ENCODE data around the gene CHN2. TPM values are rescaled to one million over a fixed set of nuclear protein-coding genes. Genes with fewer than 3 reads are reported as not detected.

The CHN2 gene
- polyA plus RNA-seq, 1 donor from 2014 or later = 136 TPM

DNA sequence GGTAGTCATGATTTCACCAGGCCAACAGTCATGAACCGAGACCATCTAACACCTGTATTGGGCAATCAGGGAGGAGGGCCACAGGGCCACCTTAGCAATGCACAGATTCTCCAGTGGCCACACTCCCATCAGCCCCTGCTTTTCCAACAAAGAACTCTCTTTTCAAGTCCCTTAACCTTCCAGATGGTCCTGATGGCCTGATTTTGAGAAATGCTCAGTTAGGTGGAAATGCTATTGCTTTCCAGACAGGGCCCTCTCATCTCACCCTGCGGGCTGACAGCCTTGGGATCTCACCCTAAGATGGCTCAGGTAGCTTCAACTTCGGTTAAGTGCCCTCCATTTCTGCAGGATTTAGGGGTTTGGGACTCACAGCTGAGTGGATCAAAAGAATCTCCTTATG lies 237.1 kb downstream of the CHN2 start:
- no peaks in the 10 kb centered on the region for H3K27me3 ChIP-seq (ENCODE audit: insufficient read depth, low read depth, low read length)
- no peaks in the 10 kb centered on the region for H3K36me3 ChIP-seq (ENCODE audit: insufficient read depth, low read length)
- no peaks in the 10 kb centered on the region for H3K9me2 ChIP-seq (ENCODE audit: insufficient read depth, low read length)
- no peaks in the 10 kb centered on the region for H3K9me3 ChIP-seq (ENCODE audit: low read length)
- H3K9ac ChIP-seq (ENCODE audit: low read length) = no peak overlapping the region
- H4K20me1 ChIP-seq (ENCODE audit: insufficient read depth) = no peaks in the 10 kb centered on the region
- H3F3A ChIP-seq (ENCODE audit: insufficient read depth, low read length, poor library complexity, severe bottlenecking) = no peaks in the 10 kb centered on the region
- no peak overlapping the region for H3K4me2 ChIP-seq (ENCODE audit: low read length)
- no peaks in the 10 kb centered on the region for H3K79me2 ChIP-seq (replicated peaks; ENCODE audit: insufficient read depth, low read length)
- H2AFZ ChIP-seq (ENCODE audit: low read depth, low read length) = no peak overlapping the region
- no peak overlapping the region for H3K27ac ChIP-seq (ENCODE audit: low read length)
- no peak overlapping the region for H3K4me3 ChIP-seq (ENCODE audit: low read length)
- no peak for TF ChIP-seq SMC3 (conservative IDR thresholded peaks at IDR 0.05; ENCODE audit: poor library complexity)
- TF ChIP-seq EZH2 (IDR thresholded peaks at IDR 0.05; ENCODE audit: borderline replicate concordance, insufficient read depth, low read length, poor library complexity, severe bottlenecking) = no peak
- TF ChIP-seq, protein P1, sequence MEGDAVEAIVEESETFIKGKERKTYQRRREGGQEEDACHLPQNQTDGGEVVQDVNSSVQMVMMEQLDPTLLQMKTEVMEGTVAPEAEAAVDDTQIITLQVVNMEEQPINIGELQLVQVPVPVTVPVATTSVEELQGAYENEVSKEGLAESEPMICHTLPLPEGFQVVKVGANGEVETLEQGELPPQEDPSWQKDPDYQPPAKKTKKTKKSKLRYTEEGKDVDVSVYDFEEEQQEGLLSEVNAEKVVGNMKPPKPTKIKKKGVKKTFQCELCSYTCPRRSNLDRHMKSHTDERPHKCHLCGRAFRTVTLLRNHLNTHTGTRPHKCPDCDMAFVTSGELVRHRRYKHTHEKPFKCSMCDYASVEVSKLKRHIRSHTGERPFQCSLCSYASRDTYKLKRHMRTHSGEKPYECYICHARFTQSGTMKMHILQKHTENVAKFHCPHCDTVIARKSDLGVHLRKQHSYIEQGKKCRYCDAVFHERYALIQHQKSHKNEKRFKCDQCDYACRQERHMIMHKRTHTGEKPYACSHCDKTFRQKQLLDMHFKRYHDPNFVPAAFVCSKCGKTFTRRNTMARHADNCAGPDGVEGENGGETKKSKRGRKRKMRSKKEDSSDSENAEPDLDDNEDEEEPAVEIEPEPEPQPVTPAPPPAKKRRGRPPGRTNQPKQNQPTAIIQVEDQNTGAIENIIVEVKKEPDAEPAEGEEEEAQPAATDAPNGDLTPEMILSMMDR (IDR thresholded peaks at IDR 0.05; ENCODE audit: poor library complexity, severe bottlenecking) = no peak
- TF ChIP-seq EP300 (conservative IDR thresholded peaks at IDR 0.05; ENCODE audit: poor library complexity, severe bottlenecking) = no peak
- no peak for TF ChIP-seq POLR2AphosphoS5 (IDR thresholded peaks at IDR 0.05)
- no peak for TF ChIP-seq REST (IDR thresholded peaks at IDR 0.05; ENCODE audit: borderline replicate concordance)

DNA sequence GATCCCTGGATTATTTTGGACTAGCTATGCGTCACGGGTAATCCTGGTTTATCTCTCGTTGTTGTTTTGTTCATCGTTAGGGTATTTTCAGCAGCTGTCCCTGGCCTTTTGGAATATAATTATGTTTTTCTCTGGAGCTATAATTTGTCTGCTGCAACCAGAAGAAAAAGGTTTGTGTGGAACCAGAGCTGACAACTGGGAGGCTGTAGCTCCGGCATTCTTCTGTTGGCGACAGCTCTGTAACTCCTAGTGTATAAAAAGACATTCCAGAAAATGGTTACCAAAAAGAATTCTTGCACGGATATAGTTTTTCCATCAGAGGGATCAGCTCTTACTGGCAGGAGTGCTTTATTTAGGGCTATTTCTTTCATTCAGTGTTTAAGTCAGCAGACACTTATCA lies 238.1 kb downstream of the CHN2 start:
- Histone ChIP-seq H3K9me2 (ENCODE audit: insufficient read depth, low read length) (no peaks in the 10 kb centered on the region), H3K27me3 (ENCODE audit: insufficient read depth, low read depth, low read length) (no peaks in the 10 kb centered on the region), H4K20me1 (ENCODE audit: insufficient read depth) (no peaks in the 10 kb centered on the region), H3K79me2 (replicated peaks; ENCODE audit: insufficient read depth, low read length) (no peaks in the 10 kb centered on the region), H2AFZ (ENCODE audit: low read depth, low read length) (no peak overlapping the region), H3K36me3 (ENCODE audit: insufficient read depth, low read length) (no peaks in the 10 kb centered on the region), H3K4me2 (ENCODE audit: low read length) (no peak overlapping the region), H3K9ac (ENCODE audit: low read length) (no peak overlapping the region), H3K27ac (ENCODE audit: low read length) (no peak overlapping the region), H3F3A (ENCODE audit: insufficient read depth, low read length, poor library complexity, severe bottlenecking) (no peaks in the 10 kb centered on the region), H3K4me3 (ENCODE audit: low read length) (no peak overlapping the region), H3K9me3 (ENCODE audit: low read length) (no peaks in the 10 kb centered on the region)
- no peak for TF ChIP-seq RAD21 (conservative IDR thresholded peaks at IDR 0.05)
- TF ChIP-seq REST (IDR thresholded peaks at IDR 0.05; ENCODE audit: borderline replicate concordance) = no peak
- no peak for TF ChIP-seq SMC3 (conservative IDR thresholded peaks at IDR 0.05; ENCODE audit: poor library complexity)
- no peak for TF ChIP-seq EP300 (conservative IDR thresholded peaks at IDR 0.05; ENCODE audit: poor library complexity, severe bottlenecking)
- TF ChIP-seq POLR2AphosphoS5 (IDR thresholded peaks at IDR 0.05) = no peak
